CD14-positive monocyte (primary cell): ENCODE data around the gene SORD. TPM values are rescaled to one million over a fixed set of nuclear protein-coding genes. Genes with fewer than 3 reads are reported as not detected.
"Not testable (repeated sequence)": the region's sequence is repeated elsewhere in the genome, so short reads cannot be mapped to it uniquely, and the experiment has no call there.

Source experiments
- DNase-seq, 3 donors: peaks; one replicate each; pipeline ENCODE4 v3.0.0-alpha.2; 2011 to 2022
- H2AFZ ChIP-seq: 2 replicates; pipeline ENCODE4 v1.6.0; 2012; ENCODE audit warnings: mild to moderate bottlenecking, low read depth, low read length, inconsistent platforms; ENCODE audit not compliant: insufficient read depth, poor library complexity, severe bottlenecking
- H3K27ac ChIP-seq, 2 donors: 1 replicate in 1 of 2; 2 replicates in 1 of 2; pipeline ENCODE4 v1.5.1; 2012 to 2013; ENCODE audit warnings: low read length in 2 of 2, control low read depth in 1 of 2, inconsistent platforms in 1 of 2, low read depth in 1 of 2, mild to moderate bottlenecking in 1 of 2
- H3K27me3 ChIP-seq, 2 donors: one replicate each; pipeline versions ENCODE4 v1.6.0 to v1.6.1; 2011 to 2013; ENCODE audit warnings: low read length in 2 of 2; ENCODE audit not compliant: control insufficient read depth in 2 of 2, insufficient read depth in 2 of 2
- H3K36me3 ChIP-seq, 2 donors: replicated peaks in 1 of 2; 1 replicate in 1 of 2; 2 replicates in 1 of 2; pipeline versions ENCODE4 v1.5.1 to v1.6.1; 2012 to 2013; ENCODE audit warnings: low read length in 2 of 2, control low read depth in 1 of 2, inconsistent platforms in 1 of 2, mild to moderate bottlenecking in 1 of 2; ENCODE audit not compliant: insufficient read depth in 2 of 2, control insufficient read depth in 1 of 2
- H3K4me1 ChIP-seq, 2 donors: 1 replicate in 1 of 2; 2 replicates in 1 of 2; pipeline versions ENCODE4 v1.5.1 to v1.6.1; 2012 to 2013; ENCODE audit warnings: low read length in 2 of 2, control low read depth in 1 of 2, inconsistent platforms in 1 of 2, mild to moderate bottlenecking in 1 of 2, moderate library complexity in 1 of 2; ENCODE audit not compliant: insufficient read depth in 2 of 2, control insufficient read depth in 1 of 2
- H3K4me2 ChIP-seq: replicated peaks from 2 replicates; pipeline ENCODE3; 2012; ENCODE audit warnings: low read length, moderate library complexity, mild to moderate bottlenecking; ENCODE audit not compliant: poor library complexity, severe bottlenecking; ENCODE audit errors: extremely low read depth
- H3K4me3 ChIP-seq, 3 experiments: fragments of 200-600 bp in 1 of 3; sonication (generic) in 1 of 3; replicated peaks in 1 of 3; 1 replicate in 2 of 3; 2 replicates in 1 of 3; pipeline ENCODE4 v1.5.1; 2011 to 2013; ENCODE audit warnings: low read length in 3 of 3, mild to moderate bottlenecking in 3 of 3, control low read depth in 2 of 3, low read depth in 2 of 3, inconsistent platforms in 1 of 3, moderate library complexity in 1 of 3
- H3K79me2 ChIP-seq: 2 replicates; pipeline ENCODE4 v1.6.0; 2012; ENCODE audit warnings: mild to moderate bottlenecking, control low read depth, inconsistent platforms, low read length, moderate library complexity; ENCODE audit not compliant: insufficient read depth
- H3K9ac ChIP-seq: 2 replicates; pipeline ENCODE4 v1.6.0; 2017; ENCODE audit warnings: low read length, mild to moderate bottlenecking; ENCODE audit not compliant: insufficient read depth, poor library complexity, severe bottlenecking
- H3K9me3 ChIP-seq, 2 donors: replicated peaks in 1 of 2; 1 replicate in 1 of 2; 2 replicates in 1 of 2; pipeline versions ENCODE4 v1.5.1 to v1.6.1; 2012 to 2013; ENCODE audit warnings: low read length in 2 of 2, control low read depth in 1 of 2; ENCODE audit not compliant: control insufficient read depth in 1 of 2, insufficient read depth in 1 of 2
- H4K20me1 ChIP-seq: 2 replicates; pipeline ENCODE4 v1.6.0; 2012; ENCODE audit warnings: mild to moderate bottlenecking, low read length, control low read depth, moderate library complexity; ENCODE audit not compliant: insufficient read depth
- H3K27ac Mint-ChIP-seq, 7 donors: one replicate each; pipeline ENCODE4 v1.8.0; 2020; ENCODE audit warnings: mild to moderate bottlenecking in 7 of 7, mixed read lengths in 7 of 7, moderate library complexity in 6 of 7, inconsistent platforms in 2 of 7
- H3K27me3 Mint-ChIP-seq, 3 donors: one replicate each; pipeline ENCODE4 v1.8.0; 2021 to 2022; ENCODE audit warnings: low read depth in 3 of 3, mild to moderate bottlenecking in 3 of 3, mixed read lengths in 3 of 3, moderate library complexity in 3 of 3, inconsistent platforms in 1 of 3
- H3K36me3 Mint-ChIP-seq, 2 donors: one replicate each; pipeline ENCODE4 v1.8.0; 2020; ENCODE audit warnings: mixed read lengths in 2 of 2, inconsistent platforms in 1 of 2, mild to moderate bottlenecking in 1 of 2
- H3K4me1 Mint-ChIP-seq: one replicate; pipeline ENCODE4 v1.8.0; 2020; ENCODE audit warnings: mild to moderate bottlenecking, mixed read lengths
- H3K4me3 Mint-ChIP-seq, 2 donors: one replicate each; pipeline ENCODE4 v1.8.0; 2020; ENCODE audit warnings: mild to moderate bottlenecking in 2 of 2, mixed read lengths in 2 of 2, moderate library complexity in 1 of 2
- H3K9me3 Mint-ChIP-seq, 7 donors: one replicate each; pipeline ENCODE4 v1.8.0; 2020 to 2022; ENCODE audit warnings: mixed read lengths in 7 of 7, mild to moderate bottlenecking in 6 of 7, moderate library complexity in 6 of 7, inconsistent platforms in 2 of 7
- WGBS: methylation state at CpG from one replicate; pipeline ENCODE4 v1.1.5; 2013; ENCODE audit warnings: missing lambda C conversion rate; ENCODE audit not compliant: insufficient coverage; 5-methylcytosine and 5-hydroxymethylcytosine counted together
- intact Hi-C, 2 donors: fragments of 100-400 bp; cut with micrococcal nuclease; formaldehyde crosslinking; loops; one replicate each; pipeline versions ENCODE4 v1.15.0 to v1.15.1; 2023
- polyA plus RNA-seq, 3 donors: library from polyadenylated mRNA; depleted of rRNA in 1 of 3; unstranded in 2 of 3; stranded (reverse) in 1 of 3; fragments of 300-500 nt in 2 of 3; fragments of >200 nt in 1 of 3; fragmentation: Illumina TruSeq in 2 of 3; gene quantifications; 1 replicate in 2 of 3; 2 replicates in 1 of 3; pipeline ENCODE4 v1.2.3, GENCODE V29; 2012 to 2021
- TF ChIP-seq, protein P1 (sequence below): fragments of 200-600 bp; IDR thresholded peaks from one replicate; pipeline ENCODE4 v1.8.0; 2022; ENCODE audit warnings: antibody characterized with exemption, mild to moderate bottlenecking

Gene SORD
- polyA plus RNA-seq, 3 donors = 17.9 to 22.6 (median 21.7) TPM

DNA sequence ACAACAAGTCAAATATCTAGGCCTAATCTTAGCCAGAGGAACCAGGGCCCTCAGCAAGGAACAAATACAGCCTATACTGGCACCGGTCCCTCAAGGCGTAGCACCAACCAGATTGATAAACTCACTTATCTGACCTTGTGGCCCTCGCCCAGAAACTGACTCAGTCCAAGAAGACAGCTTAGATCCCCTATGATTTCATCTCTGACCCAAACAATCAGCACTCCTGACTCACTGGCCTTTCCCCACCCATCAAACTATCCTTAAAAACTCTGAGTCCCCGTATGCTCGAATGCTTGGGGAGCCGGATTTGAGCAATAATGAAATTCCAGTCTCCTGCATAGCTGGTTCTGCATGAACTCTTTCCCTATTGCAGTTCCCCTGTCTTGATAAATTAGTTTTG lies 1.6 kb upstream of the SORD start:
- H3K27me3 Mint-ChIP-seq = peaks cover 3 to 19% (median 9%) of the 10 kb centered on the region in 3 donors
- no peak overlapping the region for H3K27ac Mint-ChIP-seq
- 93% methylated on average over 3 of the region's 6 CpGs for WGBS
- no peaks in the 10 kb centered on the region for H4K20me1 ChIP-seq
- H3K4me1 Mint-ChIP-seq = peaks cover 35% of the 10 kb centered on the region
- no peaks in the 10 kb centered on the region for H3K36me3 ChIP-seq
- no peak overlapping the region for H3K4me3 Mint-ChIP-seq
- peaks cover 13% of the 10 kb centered on the region for H3K79me2 ChIP-seq
- TF ChIP-seq, protein P1, sequence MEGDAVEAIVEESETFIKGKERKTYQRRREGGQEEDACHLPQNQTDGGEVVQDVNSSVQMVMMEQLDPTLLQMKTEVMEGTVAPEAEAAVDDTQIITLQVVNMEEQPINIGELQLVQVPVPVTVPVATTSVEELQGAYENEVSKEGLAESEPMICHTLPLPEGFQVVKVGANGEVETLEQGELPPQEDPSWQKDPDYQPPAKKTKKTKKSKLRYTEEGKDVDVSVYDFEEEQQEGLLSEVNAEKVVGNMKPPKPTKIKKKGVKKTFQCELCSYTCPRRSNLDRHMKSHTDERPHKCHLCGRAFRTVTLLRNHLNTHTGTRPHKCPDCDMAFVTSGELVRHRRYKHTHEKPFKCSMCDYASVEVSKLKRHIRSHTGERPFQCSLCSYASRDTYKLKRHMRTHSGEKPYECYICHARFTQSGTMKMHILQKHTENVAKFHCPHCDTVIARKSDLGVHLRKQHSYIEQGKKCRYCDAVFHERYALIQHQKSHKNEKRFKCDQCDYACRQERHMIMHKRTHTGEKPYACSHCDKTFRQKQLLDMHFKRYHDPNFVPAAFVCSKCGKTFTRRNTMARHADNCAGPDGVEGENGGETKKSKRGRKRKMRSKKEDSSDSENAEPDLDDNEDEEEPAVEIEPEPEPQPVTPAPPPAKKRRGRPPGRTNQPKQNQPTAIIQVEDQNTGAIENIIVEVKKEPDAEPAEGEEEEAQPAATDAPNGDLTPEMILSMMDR = no peak
- no peak overlapping the region for H3K4me3 ChIP-seq
- no peak overlapping the region for H2AFZ ChIP-seq
- no peak overlapping the region for H3K9ac ChIP-seq
- no peaks in the 10 kb centered on the region for H3K36me3 Mint-ChIP-seq
- H3K27ac ChIP-seq = no peak overlapping the region
- no peak for DNase-seq
- H3K9me3 Mint-ChIP-seq = peaks cover 0 to 4% (median 0%) of the 10 kb centered on the region in 7 donors
- H3K4me2 ChIP-seq = no peak overlapping the region
- no peaks in the 10 kb centered on the region for H3K27me3 ChIP-seq
- intact Hi-C loops = no loop called here
- H3K4me1 ChIP-seq = peaks cover 15 to 20% of the 10 kb centered on the region in 2 donors
- no peaks in the 10 kb centered on the region for H3K9me3 ChIP-seq

DNA sequence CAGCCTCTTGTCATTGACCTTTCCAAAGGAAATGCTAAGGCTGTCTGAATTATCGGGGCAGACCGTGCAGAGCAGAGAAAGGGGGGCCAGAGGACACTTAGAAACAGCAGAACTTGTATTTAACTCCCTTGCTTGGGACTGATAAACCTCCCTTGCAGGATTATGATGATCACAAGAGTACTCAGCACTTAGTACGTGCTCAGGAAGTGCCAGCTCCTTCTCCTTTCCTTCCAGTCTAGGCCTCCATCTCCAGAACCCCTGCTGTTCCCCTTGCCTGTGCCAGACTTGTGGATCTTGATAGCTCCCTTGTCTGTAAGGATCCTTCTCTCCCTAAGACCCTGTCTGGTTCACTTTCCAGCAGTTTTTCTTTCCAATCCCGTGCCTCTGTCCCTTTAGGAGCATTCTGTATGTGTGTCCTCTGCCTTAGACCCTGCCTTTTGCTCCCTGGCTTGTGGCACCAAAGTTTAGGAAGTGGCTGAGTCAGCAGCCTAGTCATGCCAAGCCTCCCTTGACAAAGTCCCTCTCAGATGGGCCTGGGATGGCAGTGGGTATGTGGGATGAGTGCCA lies 747 bp downstream of the SORD start:
- Mint-ChIP-seq H3K9me3 (peaks cover 0 to 4% (median 0%) of the 10 kb centered on the region in 7 donors), H3K27me3 (peaks cover 4 to 12% (median 4%) of the 10 kb centered on the region in 3 donors), H3K4me1 (peaks cover 33% of the 10 kb centered on the region), H3K36me3 (peaks cover 0 to 4% of the 10 kb centered on the region in 2 donors), H3K4me3 (peak overlapping the region; percentile 89 to 92), H3K27ac (peak overlapping the region in 5 of 7 donors; percentile 68 to 84 (median 75))
- H3K36me3 ChIP-seq = no peaks in the 10 kb centered on the region
- H3K27ac ChIP-seq = peak overlapping the region in 1 of 2 donors; percentile 89
- H3K4me2 ChIP-seq = peak overlapping the region; percentile 95
- WGBS = 27% methylated on average over 3 of the region's 4 CpGs
- no peaks in the 10 kb centered on the region for H3K27me3 ChIP-seq
- TF ChIP-seq, protein P1 = no peak
- H4K20me1 ChIP-seq = no peaks in the 10 kb centered on the region
- no peaks in the 10 kb centered on the region for H3K9me3 ChIP-seq
- peaks cover 20% of the 10 kb centered on the region for H3K79me2 ChIP-seq
- H3K4me3 ChIP-seq = peak overlapping the region; percentile 80 to 96 (median 83)
- H3K4me1 ChIP-seq = peaks cover 15 to 20% of the 10 kb centered on the region in 2 donors
- H3K9ac ChIP-seq = peak overlapping the region; percentile 81
- H2AFZ ChIP-seq = peak overlapping the region; percentile 100
- peak in 2 of 3 donors; percentile 14 to 32 for DNase-seq
- intact Hi-C loops = no loop called here

DNA sequence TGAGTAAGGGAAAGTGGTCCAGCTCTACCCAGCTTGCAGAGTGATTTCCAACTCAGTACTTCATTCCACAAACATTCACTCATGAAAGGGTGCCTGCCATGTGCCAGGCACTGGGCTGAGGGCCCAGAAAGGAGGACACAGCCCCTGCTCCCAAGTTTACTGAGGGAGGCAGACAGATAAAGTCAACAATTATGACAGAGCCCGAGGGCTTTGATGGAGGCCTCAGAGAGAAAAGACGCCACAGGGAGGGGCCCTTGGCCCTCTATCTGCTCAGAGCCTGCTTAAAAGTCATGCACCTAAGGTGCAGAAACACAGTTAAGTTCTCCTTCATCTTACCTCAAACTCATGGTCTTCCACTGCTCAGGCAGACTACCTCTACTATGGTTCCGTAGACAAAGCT lies 1.7 kb downstream of the SORD start:
- Histone ChIP-seq H3K79me2 (peaks cover 20% of the 10 kb centered on the region), H3K4me1 (peaks cover 15 to 20% of the 10 kb centered on the region in 2 donors)
- H3K4me2 ChIP-seq, H3K9me3 ChIP-seq, H3K9me3 Mint-ChIP-seq, H3K4me3 Mint-ChIP-seq, intact Hi-C loops, DNase-seq, H3K27ac Mint-ChIP-seq, H3K9ac ChIP-seq, H2AFZ ChIP-seq, H3K27ac ChIP-seq, H3K27me3 ChIP-seq, H3K4me3 ChIP-seq, H3K36me3 ChIP-seq, H4K20me1 ChIP-seq: not testable (repeated sequence)
- peaks cover 33% of the 10 kb centered on the region for H3K4me1 Mint-ChIP-seq
- WGBS = 100% methylated on average over 1 of the region's 3 CpGs
- H3K27me3 Mint-ChIP-seq = peaks cover 2 to 11% (median 4%) of the 10 kb centered on the region in 3 donors
- H3K36me3 Mint-ChIP-seq = peaks cover 5 to 11% of the 10 kb centered on the region in 2 donors
